ENCODE measurements around the gene MLC1. TPM values are rescaled to one million over a fixed set of nuclear protein-coding genes. Genes with fewer than 3 reads are reported as not detected.

Gene MLC1
- total and polyA plus RNA-seq, 9 donors: 0.11 to 1.1 (median 0.35) TPM; not detected in 2

- Histone ChIP-seq H3K9me3 (no peaks in the 10 kb centered on the region), H3K27ac (no peak overlapping the region), H3K4me1 (ENCODE audit: insufficient read depth) (peaks cover 4% of the 10 kb centered on the region), H3K4me3 (no peak overlapping the region), H3K27me3 (no peaks in the 10 kb centered on the region), H3K36me3 (no peaks in the 10 kb centered on the region)
- intact Hi-C loops (cut with DNase I): no loop called here
- 75 to 80% (median 76%) methylated on average over 34 of the region's 34 CpGs for WGBS, 3 donors
- no peak for TF ChIP-seq CTCF (IDR thresholded peaks at IDR 0.05)
- TF ChIP-seq EP300 (IDR thresholded peaks at IDR 0.05): no peak
- TF ChIP-seq POLR2A (IDR thresholded peaks at IDR 0.05): no peak
- no peak for DNase-seq
Measured at GRCh38 chr22:50056214-50056972, 28.8 kb downstream of the MLC1 start.

- no peak for DNase-seq
- Histone ChIP-seq H3K4me1 (ENCODE audit: insufficient read depth) (no peaks in the 10 kb centered on the region), H3K36me3 (no peaks in the 10 kb centered on the region), H3K27me3 (no peaks in the 10 kb centered on the region), H3K27ac (no peak overlapping the region), H3K9me3 (no peaks in the 10 kb centered on the region), H3K4me3 (no peak overlapping the region)
- TF ChIP-seq POLR2A (IDR thresholded peaks at IDR 0.05): no peak
- no peak for TF ChIP-seq CTCF (IDR thresholded peaks at IDR 0.05)
- no peak for TF ChIP-seq EP300 (IDR thresholded peaks at IDR 0.05)
- WGBS, 3 donors: 89 to 95% (median 93%) methylated on average over 18 of the region's 18 CpGs
- intact Hi-C loops (cut with DNase I): no loop called here
Measured at GRCh38 chr22:50053861-50054260, 31.4 kb downstream of the MLC1 start.

- 86% methylated on average over 18 of the region's 18 CpGs for WGBS, 3 donors
- H3K9me3 ChIP-seq: no peaks in the 10 kb centered on the region
- intact Hi-C loops (cut with DNase I): no loop called here
- H3K4me1 ChIP-seq (ENCODE audit: insufficient read depth): no peaks in the 10 kb centered on the region
- DNase-seq: no peak
- H3K36me3 ChIP-seq: no peaks in the 10 kb centered on the region
- H3K27ac ChIP-seq: no peak overlapping the region
- no peaks in the 10 kb centered on the region for H3K27me3 ChIP-seq
- H3K4me3 ChIP-seq: no peak overlapping the region
- TF ChIP-seq POLR2A (IDR thresholded peaks at IDR 0.05): no peak
Measured at GRCh38 chr22:50051930-50052329, 33.3 kb downstream of the MLC1 start.

GRCh38 chr22:50049299-50050195 lies 35.7 kb downstream of the MLC1 start:
- intact Hi-C loops (cut with DNase I): no loop called here
- no peaks in the 10 kb centered on the region for H3K9me3 ChIP-seq
- no peak overlapping the region for H3K27ac ChIP-seq
- TF ChIP-seq EP300 (IDR thresholded peaks at IDR 0.05) (no peak), POLR2A (IDR thresholded peaks at IDR 0.05) (no peak), CTCF (IDR thresholded peaks at IDR 0.05) (no peak)
- H3K4me1 ChIP-seq (ENCODE audit: insufficient read depth): no peaks in the 10 kb centered on the region
- WGBS, 3 donors: 80 to 87% (median 84%) methylated on average over 35 to 36 of the region's 36 CpGs
- H3K36me3 ChIP-seq: no peaks in the 10 kb centered on the region
- no peak overlapping the region for H3K4me3 ChIP-seq
- no peaks in the 10 kb centered on the region for H3K27me3 ChIP-seq
- no peak for DNase-seq
